AG10803 (cell line): Measurements from ENCODE around the gene KCNN1.

Source experiments
- DNase-seq: peaks from one replicate; pipeline ENCODE4 v3.0.0; 2010; ENCODE audit warnings: low read depth
- H3K4me3 ChIP-seq: 2 replicates; pipeline ENCODE4 v1.5.1; 2011; ENCODE audit warnings: mild to moderate bottlenecking, low read length, control low read depth
- TF ChIP-seq, protein P1 (sequence below): conservative IDR thresholded peaks from 2 replicates; pipeline ENCODE4 v1.5.1; 2011; ENCODE audit warnings: mild to moderate bottlenecking, low read length, control low read depth, inconsistent platforms

Gene KCNN1

DNA sequence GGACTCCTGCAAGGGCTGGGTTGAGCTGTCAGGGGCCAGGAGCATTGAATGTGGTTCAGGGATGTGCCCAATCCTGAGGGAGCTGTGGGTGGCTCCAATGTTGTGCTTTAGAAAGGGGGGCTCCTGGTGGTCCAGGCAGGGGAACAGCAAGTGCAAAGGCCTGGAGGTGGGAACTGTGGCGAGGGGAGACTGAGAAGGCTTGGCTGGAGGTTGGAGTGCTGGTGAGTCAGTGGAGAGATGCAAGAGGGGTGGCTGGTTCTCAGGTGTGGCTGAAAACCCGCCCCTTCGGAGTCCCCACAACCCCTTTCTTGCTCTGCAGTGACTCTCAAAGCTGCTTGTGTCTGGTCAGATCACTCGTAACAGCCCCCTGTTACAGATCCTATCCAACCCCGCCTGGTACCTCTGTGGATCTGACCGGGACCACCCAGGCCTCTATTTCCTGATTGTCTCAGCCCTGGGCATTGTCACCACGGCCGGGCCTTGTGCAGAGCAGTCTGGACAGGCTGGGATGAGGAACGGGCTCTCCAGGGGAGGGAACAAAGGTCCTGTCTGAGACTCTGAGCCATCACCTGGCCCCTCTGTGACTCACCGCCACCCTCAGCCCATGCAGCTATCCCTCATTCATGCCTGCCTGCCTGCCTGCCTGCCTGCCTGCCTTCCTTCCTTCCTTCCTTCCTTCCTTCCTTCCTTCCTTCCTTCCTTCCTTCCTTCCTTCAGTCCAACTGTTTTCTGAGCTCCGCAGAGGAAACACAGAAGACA is 1.4 kb upstream of the KCNN1 start:
- TF ChIP-seq, protein P1, sequence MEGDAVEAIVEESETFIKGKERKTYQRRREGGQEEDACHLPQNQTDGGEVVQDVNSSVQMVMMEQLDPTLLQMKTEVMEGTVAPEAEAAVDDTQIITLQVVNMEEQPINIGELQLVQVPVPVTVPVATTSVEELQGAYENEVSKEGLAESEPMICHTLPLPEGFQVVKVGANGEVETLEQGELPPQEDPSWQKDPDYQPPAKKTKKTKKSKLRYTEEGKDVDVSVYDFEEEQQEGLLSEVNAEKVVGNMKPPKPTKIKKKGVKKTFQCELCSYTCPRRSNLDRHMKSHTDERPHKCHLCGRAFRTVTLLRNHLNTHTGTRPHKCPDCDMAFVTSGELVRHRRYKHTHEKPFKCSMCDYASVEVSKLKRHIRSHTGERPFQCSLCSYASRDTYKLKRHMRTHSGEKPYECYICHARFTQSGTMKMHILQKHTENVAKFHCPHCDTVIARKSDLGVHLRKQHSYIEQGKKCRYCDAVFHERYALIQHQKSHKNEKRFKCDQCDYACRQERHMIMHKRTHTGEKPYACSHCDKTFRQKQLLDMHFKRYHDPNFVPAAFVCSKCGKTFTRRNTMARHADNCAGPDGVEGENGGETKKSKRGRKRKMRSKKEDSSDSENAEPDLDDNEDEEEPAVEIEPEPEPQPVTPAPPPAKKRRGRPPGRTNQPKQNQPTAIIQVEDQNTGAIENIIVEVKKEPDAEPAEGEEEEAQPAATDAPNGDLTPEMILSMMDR, result no peak
- no peak overlapping the region for H3K4me3 ChIP-seq
- DNase-seq, result no peak

DNA sequence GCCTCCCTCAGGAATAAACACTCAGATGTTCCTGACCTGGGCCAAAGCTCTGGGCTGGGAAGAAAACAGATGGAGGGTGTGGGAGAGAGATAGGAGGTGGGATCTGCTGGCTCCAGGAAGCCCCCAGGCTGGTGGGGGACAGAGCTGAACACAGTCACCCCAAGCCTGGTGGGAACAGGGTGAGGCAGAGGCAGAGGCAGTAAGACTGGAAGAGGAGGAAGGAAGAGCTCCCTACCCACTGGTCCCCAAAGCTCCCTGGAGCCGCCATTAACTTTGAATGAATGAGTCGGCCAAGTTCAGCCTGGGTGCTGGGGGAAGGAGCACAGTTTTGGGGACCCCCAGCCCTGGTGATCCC is 801 bp upstream of the KCNN1 start:
- TF ChIP-seq, protein P1, result no peak
- DNase-seq, result no peak
- no peak overlapping the region for H3K4me3 ChIP-seq

DNA sequence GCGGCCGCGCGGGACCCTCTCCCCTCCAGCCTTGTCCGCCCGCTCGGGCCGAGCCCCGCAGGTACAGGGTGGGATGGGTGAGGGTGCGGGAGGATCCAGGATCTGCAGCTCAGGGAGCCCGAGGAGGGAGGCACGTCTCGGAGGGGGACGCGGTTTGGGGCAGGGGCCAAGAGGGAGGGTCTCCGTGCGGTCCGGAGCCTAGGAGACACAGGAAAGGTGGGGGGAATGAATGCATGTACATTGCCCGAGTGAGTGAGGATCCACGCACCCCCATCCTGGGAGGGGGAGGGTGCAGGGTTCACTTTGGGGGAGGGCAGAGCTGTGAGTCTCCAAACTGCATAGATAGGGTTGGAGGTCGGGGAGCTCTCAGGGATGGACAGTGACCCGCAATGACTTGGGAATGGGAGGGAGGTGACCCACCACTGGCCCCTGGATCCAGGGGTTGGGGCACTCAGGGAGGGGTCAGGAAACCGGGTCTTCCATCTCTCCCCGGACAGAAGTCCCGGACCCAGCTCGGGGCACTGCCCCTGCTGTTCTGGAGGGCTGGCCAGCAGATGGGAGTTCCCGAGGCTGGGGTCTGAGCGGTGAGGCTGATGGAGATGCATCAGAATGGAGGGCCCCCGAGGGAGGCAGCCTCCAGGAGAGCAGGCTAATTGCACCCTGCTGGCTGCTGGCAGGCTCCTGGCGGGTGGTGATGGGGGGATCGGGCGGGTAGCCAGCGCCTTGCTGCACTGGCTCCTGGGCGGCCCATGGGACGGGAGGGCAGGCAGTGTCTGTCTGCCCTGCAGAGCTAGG is 547 bp downstream of the KCNN1 start:
- DNase-seq, result no peak
- TF ChIP-seq, protein P1, result no peak
- H3K4me3 ChIP-seq, result no peak overlapping the region

DNA sequence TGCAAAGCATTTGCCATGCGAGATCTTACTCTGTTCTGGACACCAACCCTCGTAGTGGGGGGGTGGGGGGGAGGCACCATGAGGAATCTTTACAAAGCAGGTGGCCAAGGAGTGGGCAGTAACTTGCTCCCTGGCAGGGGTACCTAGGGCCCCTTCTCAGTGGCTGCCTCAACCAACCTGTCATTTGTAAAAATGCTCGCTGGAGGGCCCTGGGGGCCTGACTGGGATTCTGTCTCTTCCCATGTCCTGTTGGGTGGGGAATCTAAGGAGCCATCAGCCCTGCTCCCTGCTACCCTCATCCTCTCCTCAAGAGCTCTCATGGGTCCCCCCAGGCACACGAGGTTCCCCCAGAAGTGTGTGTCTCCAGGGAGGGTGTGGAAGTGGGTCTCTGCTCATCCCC is 1.5 kb downstream of the KCNN1 start:
- TF ChIP-seq, protein P1, result no peak
- DNase-seq, result no peak
- H3K4me3 ChIP-seq, result no peak overlapping the region

- H3K4me3 ChIP-seq, result no peak overlapping the region
- DNase-seq, result no peak
- TF ChIP-seq, protein P1, result no peak
Measured at GRCh38 chr19:17969096-17969792, 2.3 kb downstream of the KCNN1 start.

DNA sequence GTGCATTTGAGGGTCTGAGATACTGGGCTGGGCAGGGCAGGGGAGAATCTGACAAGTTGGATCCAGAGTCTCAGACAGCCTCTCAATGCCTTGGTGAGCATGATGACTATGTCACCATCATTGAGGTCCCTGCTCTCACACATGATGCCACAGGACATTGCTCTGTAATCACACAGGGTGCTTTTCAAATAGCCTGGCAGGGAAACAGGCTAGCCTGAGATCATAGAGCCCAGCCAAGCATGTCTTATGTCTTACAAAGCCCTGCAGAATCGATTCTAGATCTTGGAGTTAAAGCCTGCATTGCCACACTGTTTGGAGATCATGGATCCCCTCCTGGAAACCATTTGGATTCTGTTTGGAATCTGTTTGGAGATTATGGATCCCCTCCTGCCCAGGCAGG is 5.3 kb downstream of the KCNN1 start:
- H3K4me3 ChIP-seq, result no peak overlapping the region

More for the DNA sequence above, 5.3 kb downstream of the KCNN1 start:
- DNase-seq, result no peak
- TF ChIP-seq, protein P1, result no peak
